Cardiac septum (tissue), 1 donor: ENCODE data around the gene LBP. TPM values are rescaled to one million over a fixed set of nuclear protein-coding genes. Genes with fewer than 3 reads are reported as not detected.
"Not testable (repeated sequence)": the region's sequence is repeated elsewhere in the genome, so short reads cannot be mapped to it uniquely, and the experiment has no call there.

Experiments
- DNase-seq: peaks from one replicate; pipeline ENCODE4 v3.0.0-alpha.2; 2020; ENCODE audit warnings: low spot score
- intact Hi-C: fragments of 100-400 bp; cut with DNase I; formaldehyde crosslinking; loops from one replicate; pipeline ENCODE4 v1.14.0; 2022
- total RNA-seq: library from RNA; stranded (reverse); fragmentation: NEBNext Ultra II Directional; extraction: Animal tissue kit (Norgen Biotek cat#: 25700); gene quantifications from one replicate; pipeline ENCODE4 v1.2.1, GENCODE V29; 2021
- donor health status: DM: no; HTN: no; CAD: no.

Gene LBP
- total RNA-seq, 1 donor from 2014 or later, result 0.11 TPM

- no peak for DNase-seq
- intact Hi-C loops, result no loop called here
Measured at GRCh38 chr20:38317422-38317821, 28.9 kb upstream of the LBP start.

DNA sequence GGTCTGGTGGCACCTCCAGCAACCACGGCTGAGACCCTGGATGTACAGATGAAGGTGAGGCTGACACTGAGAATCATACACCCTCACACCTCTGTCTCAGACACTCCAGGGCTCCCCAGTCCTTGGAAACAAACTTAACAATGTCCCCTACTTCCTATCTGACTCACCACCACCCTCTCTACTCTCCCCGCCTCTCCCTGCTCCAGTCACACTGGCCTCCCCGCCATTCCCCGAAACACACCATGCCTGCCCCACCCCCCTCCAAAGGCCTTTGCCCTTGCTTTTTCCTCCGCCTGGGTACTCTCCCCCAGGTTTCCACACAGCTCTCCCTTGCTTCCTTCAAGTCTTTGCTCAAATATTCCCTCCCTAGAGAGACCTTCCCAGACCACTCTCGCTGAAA lies 26.1 kb upstream of the LBP start:
- intact Hi-C loops, result loop anchor here (5.0 kb wide), 2 partner anchors 98 to 263 kb away; no protein-coding TSS in a partner anchor
- no peak for DNase-seq

GRCh38 chr20:38321959-38322598 lies 24.2 kb upstream of the LBP start:
- no peak for DNase-seq
- intact Hi-C loops, result loop anchor here (5.0 kb wide), 2 partner anchors 100 to 265 kb away; no protein-coding TSS in a partner anchor

DNA sequence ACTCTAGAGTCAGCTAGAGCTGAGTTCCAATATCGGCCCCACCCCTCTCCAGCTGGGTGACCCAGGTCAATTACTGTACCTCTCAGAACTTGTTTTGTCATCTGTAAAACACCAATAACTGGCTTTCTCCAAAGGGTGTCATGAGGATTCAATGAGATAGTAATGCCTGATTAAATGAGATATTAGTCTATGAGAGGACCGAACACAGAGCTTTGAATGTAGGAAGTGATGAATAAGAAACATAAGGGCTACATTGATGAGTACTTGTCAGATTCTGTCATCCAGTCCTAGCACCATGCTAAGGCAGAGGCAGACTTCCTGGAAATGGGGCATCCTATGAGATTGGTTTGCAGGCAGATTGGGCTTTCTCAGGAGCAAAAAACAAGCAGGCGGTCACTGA lies 22.1 kb upstream of the LBP start:
- intact Hi-C loops, result loop anchor here (5.0 kb wide), 2 partner anchors 102 to 267 kb away; no protein-coding TSS in a partner anchor
- DNase-seq, result no peak

DNA sequence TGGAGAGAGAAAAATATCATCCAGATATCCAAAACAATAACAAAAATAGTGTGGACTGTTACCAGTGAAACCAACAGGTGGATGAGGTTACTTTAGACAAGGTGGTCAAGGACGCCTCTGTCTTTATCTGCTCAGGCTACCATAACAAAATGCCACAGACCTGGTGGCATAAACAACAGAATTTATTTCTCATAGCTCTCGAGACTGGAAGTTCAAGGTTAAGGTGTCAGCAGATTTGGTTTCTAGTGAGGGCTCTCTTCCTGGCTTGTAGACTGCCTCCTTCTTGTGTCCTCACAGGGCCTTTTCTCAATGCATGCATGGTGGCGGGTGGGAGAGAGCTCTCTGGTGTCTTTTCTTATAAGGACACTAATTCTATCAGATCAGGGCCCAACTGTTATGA lies 21.1 kb upstream of the LBP start:
- no peak for DNase-seq
- intact Hi-C loops, result no loop called here

- intact Hi-C loops, result no loop called here
- no peak for DNase-seq
Measured at GRCh38 chr20:38325905-38326304, 20.4 kb upstream of the LBP start.

DNA sequence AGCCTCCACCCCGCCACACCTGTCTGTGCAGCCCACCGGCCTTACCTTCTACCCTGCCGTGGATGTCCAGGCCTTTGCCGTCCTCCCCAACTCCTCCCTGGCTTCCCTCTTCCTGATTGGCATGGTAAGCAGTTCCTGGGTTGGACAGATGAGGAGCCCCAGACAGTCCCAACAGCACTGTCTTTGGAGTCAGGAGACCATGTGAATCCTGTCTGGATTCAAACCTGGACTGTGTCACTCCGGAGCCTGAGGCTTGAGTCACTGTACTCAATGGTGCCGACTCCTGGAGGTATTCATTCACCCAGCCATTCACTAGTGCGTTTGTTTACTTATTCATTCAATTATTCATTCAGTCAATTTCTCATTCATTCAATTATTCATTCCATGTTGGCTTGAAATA lies 20.0 kb upstream of the LBP start:
- DNase-seq, result no peak
- intact Hi-C loops, result no loop called here

DNA sequence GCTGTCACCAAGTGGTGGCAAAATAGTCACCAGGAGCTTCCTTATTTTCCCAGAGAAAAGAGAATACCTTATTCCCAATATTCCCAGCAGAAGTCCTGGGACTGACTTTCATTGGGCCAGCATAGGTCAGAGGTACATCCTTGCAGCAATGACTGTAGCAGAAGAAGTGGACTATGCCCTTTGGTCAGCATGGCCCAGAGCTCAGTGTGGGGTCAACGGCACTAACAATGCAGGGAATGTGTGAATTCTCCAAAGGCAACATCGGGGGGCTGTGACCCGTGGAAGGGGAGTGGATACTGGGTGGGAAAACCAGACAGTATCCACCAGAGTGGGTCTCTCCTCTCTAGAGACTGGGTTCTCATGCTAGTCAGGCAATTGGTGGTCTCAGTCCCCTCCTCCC lies 15.6 kb upstream of the LBP start:
- no peak for DNase-seq
- intact Hi-C loops, result no loop called here

DNA sequence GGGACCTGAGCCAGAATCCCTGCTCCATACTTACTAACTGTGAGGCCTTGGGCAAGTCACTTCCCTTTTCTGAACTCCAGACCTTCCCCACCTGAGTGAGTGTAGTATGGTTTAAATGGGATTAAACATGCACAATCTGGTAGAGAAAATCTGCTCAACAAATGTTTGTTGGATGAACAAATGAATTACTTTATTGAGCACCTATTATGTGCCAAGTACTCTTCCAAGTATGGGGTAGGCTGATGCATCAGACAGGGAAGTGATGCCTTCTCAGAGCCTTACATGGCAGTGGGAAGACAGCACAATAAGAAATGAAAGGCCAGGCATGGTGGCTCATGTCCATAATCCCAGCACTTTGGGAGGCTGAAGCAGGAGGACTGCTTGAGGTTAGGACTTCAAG lies 15.0 kb upstream of the LBP start:
- DNase-seq, result no peak
- intact Hi-C loops, result no loop called here

GRCh38 chr20:38331814-38332213 lies 14.5 kb upstream of the LBP start:
- intact Hi-C loops, result no loop called here
- DNase-seq, result no peak

- intact Hi-C loops, result no loop called here
- no peak for DNase-seq
Measured at GRCh38 chr20:38334016-38334415, 12.3 kb upstream of the LBP start.

DNA sequence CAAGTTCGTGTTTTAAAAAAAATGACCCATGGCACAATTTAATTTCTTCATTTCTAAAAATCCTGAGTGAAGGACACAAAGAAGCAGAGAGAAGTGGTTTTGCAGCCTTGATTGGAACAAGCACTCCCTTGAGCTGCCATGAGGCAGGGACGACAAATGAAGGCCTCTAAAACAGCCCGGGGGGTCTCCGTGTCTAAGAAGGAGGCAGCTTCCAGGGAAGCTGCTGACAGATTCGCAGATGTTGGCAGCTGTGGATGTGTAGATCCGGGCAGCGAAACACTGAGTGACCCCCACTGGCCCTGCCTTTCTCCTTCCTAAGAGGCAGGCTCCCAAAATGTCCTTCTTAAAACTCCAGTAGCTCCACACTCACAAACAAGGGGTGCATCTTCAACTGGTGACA lies 9.6 kb upstream of the LBP start:
- intact Hi-C loops, result no loop called here

GRCh38 chr20:38337561-38338140 lies 8.6 kb upstream of the LBP start:
- intact Hi-C loops, result no loop called here
- no peak for DNase-seq

More for the DNA sequence above, 9.6 kb upstream of the LBP start:
- DNase-seq, result no peak

DNA sequence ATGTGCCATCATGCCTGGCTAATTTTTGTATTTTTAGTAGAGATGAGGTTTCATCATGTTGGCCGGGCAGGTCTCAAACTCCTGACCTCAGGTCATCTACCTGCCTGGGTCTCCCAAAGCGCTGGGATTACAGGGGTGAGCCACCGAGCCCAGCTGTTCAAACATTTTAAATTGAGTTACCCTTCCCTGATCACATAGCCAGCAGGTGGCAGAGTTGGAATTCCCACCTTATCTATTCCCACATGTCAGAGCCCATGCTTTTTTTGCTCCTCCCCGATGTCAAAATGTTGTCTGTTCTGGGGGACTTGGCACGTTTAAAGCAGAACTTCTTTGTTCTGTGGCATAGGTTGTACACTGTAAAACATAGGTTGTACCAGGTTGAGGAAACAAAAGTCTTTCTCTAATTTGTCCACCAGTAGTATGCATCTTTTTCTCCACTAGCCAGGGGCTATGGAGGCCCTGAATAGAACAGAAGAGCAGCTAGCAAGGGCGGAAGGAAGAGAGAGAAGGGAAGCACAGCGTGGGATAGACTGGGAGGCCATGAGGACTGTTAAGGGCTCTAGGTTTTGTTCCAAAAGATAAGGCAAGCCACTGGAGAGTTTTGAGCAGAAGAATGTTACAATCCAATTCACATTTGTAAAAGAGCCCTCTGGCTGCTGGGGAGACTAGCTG lies 7.3 kb upstream of the LBP start:
- no peak for DNase-seq
- intact Hi-C loops, result no loop called here

GRCh38 chr20:38339521-38339896 lies 6.8 kb upstream of the LBP start:
- intact Hi-C loops, DNase-seq: not testable (repeated sequence)

GRCh38 chr20:38339997-38340396 lies 6.3 kb upstream of the LBP start:
- intact Hi-C loops, result loop anchor here (5.0 kb wide), 1 partner anchor 67 kb away; no protein-coding TSS in a partner anchor

GRCh38 chr20:38340693-38341092 lies 5.6 kb upstream of the LBP start:
- DNase-seq, result no peak
- intact Hi-C loops, result loop anchor here (5.0 kb wide), 1 partner anchor 67 kb away; no protein-coding TSS in a partner anchor

More at GRCh38 chr20:38339997-38340396, 6.3 kb upstream of the LBP start:
- DNase-seq, result no peak

DNA sequence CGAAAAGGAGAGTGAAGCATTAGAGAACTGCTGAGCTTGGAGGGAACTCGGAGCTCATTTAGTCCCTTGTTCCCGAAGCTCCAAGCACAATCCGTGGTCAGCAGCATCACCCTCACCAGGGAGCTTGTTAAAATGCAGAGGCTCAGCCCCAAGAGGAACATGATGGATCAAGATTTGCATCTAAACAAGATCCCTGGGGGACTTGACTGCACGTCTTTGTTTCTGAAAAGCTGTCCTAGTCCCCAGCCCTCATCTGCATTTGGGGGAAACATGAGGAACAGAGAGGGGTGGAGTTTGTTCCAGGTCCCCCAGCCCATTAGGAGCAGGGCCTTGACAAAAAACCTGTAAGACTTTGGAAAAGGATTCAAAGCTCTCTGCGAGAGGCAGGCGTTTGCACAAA lies 4.1 kb upstream of the LBP start:
- intact Hi-C loops, result loop anchor here (5.0 kb wide), 1 partner anchor 65 kb away; no protein-coding TSS in a partner anchor
- no peak for DNase-seq

DNA sequence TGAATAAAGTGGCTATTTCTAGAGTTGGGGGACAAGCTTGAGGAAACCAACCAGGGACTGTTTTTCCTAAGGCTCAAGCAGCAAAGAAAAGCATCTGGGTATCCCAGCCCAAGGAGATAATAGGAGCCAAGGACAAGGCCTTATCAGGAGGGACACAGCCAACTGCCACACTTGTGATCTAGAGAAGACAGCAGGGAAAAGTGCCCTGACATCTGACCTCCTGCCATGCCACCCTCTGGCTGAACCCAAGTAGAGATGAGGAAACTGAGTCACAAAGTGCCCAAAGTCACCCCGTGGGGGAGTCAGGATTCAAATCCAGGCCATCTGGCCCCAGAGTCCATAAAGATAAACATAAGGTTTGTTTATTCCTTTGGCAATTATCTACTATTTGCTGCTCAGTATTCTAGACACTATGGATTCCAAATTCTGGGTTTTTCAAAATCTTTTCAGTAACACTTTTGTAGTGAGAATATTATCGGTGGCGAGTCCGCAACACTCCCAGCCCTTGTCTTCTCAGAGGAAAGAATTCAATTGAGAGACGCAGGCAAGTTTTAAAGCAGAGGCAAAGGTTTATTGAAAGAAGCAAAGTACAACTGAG lies 3.5 kb upstream of the LBP start:
- no peak for DNase-seq
- intact Hi-C loops, result loop anchor here (5.0 kb wide), 1 partner anchor 64 kb away; no protein-coding TSS in a partner anchor
